HEK293T (cell line): ENCODE results near the gene OR7A5.
A peak's percentile ranks its signal among the peaks of the same experiment; 100 is the strongest.

Experiments used
- CTCF ChIA-PET: fragments of 350-600 bp; formaldehyde crosslinking; extraction: SDS; loops from one replicate; lab custom pipeline; 2021; ENCODE audit warnings: antibody characterized with exemption, inconsistent platforms; lab: Yijun Ruan, JAX
- POLR2A ChIA-PET: fragments of 350-600 bp; formaldehyde crosslinking; extraction: SDS; loops from one replicate; lab custom pipeline; 2020; ENCODE audit warnings: antibody characterized with exemption, inconsistent platforms; lab: Yijun Ruan, JAX
- DNase-seq: peaks from one replicate; pipeline ENCODE4 v3.0.0; 2012; ENCODE audit warnings: mixed read lengths; ENCODE audit errors: extremely low spot score
- ARNT ChIP-seq: fragments of 450-650 bp; IDR thresholded peaks from 2 replicates; pipeline ENCODE4 v1.6.1; 2017; ENCODE audit warnings: mild to moderate bottlenecking
- BHLHE40 ChIP-seq: fragments of 450-650 bp; IDR thresholded peaks from 2 replicates; pipeline ENCODE4 v1.6.1; 2016; ENCODE audit warnings: mild to moderate bottlenecking, moderate library complexity, borderline replicate concordance
- CTBP1 ChIP-seq: fragments of 450-650 bp; IDR thresholded peaks from 2 replicates; pipeline ENCODE4 v1.6.1; 2016; ENCODE audit warnings: borderline replicate concordance
- ELF4 ChIP-seq: fragments of 450-650 bp; IDR thresholded peaks from 2 replicates; pipeline ENCODE4 v1.6.1; 2017; ENCODE audit warnings: antibody characterized with exemption
- FOXA1 ChIP-seq: fragments of 450-650 bp; IDR thresholded peaks from 2 replicates; pipeline ENCODE4 v1.6.1; 2016; ENCODE audit warnings: mild to moderate bottlenecking
- FOXK2 ChIP-seq: fragments of 450-650 bp; IDR thresholded peaks from 2 replicates; pipeline ENCODE4 v1.6.1; 2016; ENCODE audit warnings: mild to moderate bottlenecking
- FOXM1 ChIP-seq: fragments of 450-650 bp; IDR thresholded peaks from 2 replicates; pipeline ENCODE4 v1.6.1; 2017; ENCODE audit warnings: mild to moderate bottlenecking, borderline replicate concordance
- HDGF ChIP-seq: fragments of 450-650 bp; IDR thresholded peaks from 2 replicates; pipeline ENCODE4 v1.6.1; 2017; ENCODE audit warnings: antibody characterized with exemption, borderline replicate concordance
- L3MBTL2 ChIP-seq: fragments of 450-650 bp; conservative IDR thresholded peaks from 2 replicates; pipeline ENCODE4 v1.6.1; 2016; ENCODE audit warnings: mild to moderate bottlenecking
- LEF1 ChIP-seq: fragments of 450-650 bp; IDR thresholded peaks from 2 replicates; pipeline ENCODE4 v1.6.1; 2017; ENCODE audit warnings: mild to moderate bottlenecking, borderline replicate concordance
- NFRKB ChIP-seq: fragments of 450-650 bp; IDR thresholded peaks from 2 replicates; pipeline ENCODE4 v1.6.1; 2016; ENCODE audit warnings: mild to moderate bottlenecking, moderate library complexity
- PKNOX1 ChIP-seq: fragments of 450-650 bp; IDR thresholded peaks from 2 replicates; pipeline ENCODE4 v1.6.1; 2016
- SP1 ChIP-seq: fragments of 450-650 bp; IDR thresholded peaks from 2 replicates; pipeline ENCODE4 v1.6.1; 2017
- SUZ12 ChIP-seq: fragments of 450-650 bp; IDR thresholded peaks from 2 replicates; pipeline ENCODE4 v1.6.1; 2016; ENCODE audit warnings: mild to moderate bottlenecking
- TARDBP ChIP-seq: fragments of 450-650 bp; IDR thresholded peaks from 2 replicates; pipeline ENCODE4 v1.6.1; 2016
- ZNF384 ChIP-seq: fragments of 450-650 bp; IDR thresholded peaks from 2 replicates; pipeline ENCODE4 v1.6.1; 2016

Gene OR7A5

DNA sequence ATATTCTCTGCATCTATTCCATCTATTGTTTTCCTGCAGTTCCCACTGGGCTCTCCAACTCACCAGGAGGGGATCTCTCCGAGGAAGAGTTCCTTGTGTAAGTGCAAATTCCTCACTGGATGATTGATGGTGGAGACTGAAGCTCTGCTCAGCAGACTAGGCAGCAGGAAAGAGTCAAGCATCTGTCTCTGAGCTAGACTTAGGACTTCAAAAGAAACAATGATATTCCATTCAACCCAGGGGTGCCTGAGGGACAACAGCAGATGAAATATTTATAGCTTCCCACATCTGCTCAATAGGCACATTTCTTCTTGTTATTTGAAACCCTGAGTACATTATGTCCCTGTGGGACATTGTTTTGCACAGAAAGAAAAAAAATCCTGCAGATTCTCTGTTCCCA, at the start of gene OR7A5, which contains the start of gene OR7C1:
OR7A5 (minus strand) TSS at position 175 of the 400 bp plus-strand sequence. CDS start 6,944 bp downstream, outside the sequence.
OR7C1 (minus strand) TSS at position 175 of the 400 bp plus-strand sequence. CDS start 35,049 bp downstream, outside the sequence.
- ChIA-PET POLR2A (no interaction called here), CTCF (no interaction called here)
- TF ChIP-seq SP1 = no peak
- no peak for TF ChIP-seq ZNF384
- TF ChIP-seq FOXM1 = no peak
- TF ChIP-seq PKNOX1 = no peak

DNA sequence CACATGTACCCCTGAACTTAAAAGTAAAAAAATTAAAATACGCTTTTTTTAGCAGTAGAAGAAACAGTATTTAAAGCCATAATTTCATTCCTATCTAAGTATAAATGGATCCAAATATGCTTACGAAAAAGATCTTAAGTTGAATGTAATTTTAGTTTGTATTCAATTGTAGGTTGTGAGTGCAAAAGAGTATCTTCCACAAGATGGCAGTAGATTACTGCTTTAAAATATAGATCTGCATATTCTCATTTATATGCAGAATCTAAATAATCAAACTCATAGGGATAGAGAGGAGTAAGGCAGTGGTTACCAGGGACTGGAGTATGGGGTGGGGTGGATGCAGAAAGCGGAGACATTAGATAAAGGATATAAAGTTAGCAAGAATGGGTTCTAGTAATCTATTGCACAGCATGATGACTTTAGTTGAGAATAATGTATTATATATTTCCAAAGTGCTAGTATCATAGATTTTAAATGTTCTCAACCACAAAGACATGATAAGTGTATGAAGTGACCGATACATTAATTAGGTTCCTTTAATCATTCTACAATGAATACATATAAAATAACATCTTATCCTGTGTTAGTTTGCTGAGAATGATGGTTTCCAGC, 36.7 kb upstream of the OR7A5 start:
- ChIA-PET POLR2A (no interaction called here), CTCF (no interaction called here)
- peak; percentile 12 for DNase-seq
- TF ChIP-seq ELF4 = no peak
- no peak for TF ChIP-seq L3MBTL2
- TF ChIP-seq FOXM1 = no peak
- TF ChIP-seq SP1 = no peak
- no peak for TF ChIP-seq PKNOX1
- no peak for TF ChIP-seq ZNF384
- TF ChIP-seq FOXK2 = no peak
- TF ChIP-seq LEF1 = no peak
- TF ChIP-seq SUZ12 = no peak
- TF ChIP-seq TARDBP = no peak
- TF ChIP-seq BHLHE40 = no peak
- TF ChIP-seq FOXA1 = no peak
- TF ChIP-seq NFRKB = no peak
- no peak for TF ChIP-seq CTBP1
- TF ChIP-seq HDGF = no peak
- TF ChIP-seq ARNT = no peak

More for the DNA sequence above, at the start of gene OR7A5, which contains the start of gene OR7C1:
- no peak for DNase-seq

DNA sequence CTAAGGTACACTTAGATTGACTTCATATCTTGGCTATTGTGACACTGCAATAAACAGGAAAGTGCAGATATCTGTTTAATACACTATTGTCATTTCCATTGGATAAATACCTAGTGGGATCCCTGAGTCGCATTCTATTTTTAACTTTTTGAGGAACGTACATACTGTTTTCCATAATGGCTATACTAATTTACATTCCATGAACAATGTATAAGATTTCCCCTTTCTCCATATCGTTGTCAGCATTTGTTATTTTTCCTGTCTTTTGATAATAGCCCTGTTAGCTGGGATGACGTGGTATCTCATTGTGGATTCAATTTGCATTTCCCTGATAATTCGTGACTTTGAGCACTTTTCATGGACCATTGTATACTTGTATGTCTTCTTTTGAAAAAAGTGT, 33.5 kb upstream of the OR7A5 start:
- ChIA-PET POLR2A (no interaction called here), CTCF (no interaction called here)
- no peak for TF ChIP-seq ZNF384
- no peak for TF ChIP-seq SP1
- no peak for TF ChIP-seq HDGF
- TF ChIP-seq L3MBTL2 = no peak
- TF ChIP-seq FOXA1 = no peak
- no peak for TF ChIP-seq PKNOX1
- no peak for TF ChIP-seq CTBP1
- no peak for TF ChIP-seq SUZ12
- no peak for DNase-seq

- CTCF ChIA-PET = interaction anchor here (0.7 kb wide), 1 partner anchor 14 kb away, joined by 5 read pairs; no protein-coding TSS in a partner anchor
- TF ChIP-seq BHLHE40 = no peak
- TF ChIP-seq TARDBP = no peak
- no peak for TF ChIP-seq SP1
- TF ChIP-seq PKNOX1 = no peak
- TF ChIP-seq L3MBTL2 = no peak
- TF ChIP-seq ARNT = no peak
- TF ChIP-seq FOXM1 = no peak
- no peak for TF ChIP-seq HDGF
- TF ChIP-seq CTBP1 = no peak
- no peak for TF ChIP-seq FOXK2
- no peak for TF ChIP-seq LEF1
- TF ChIP-seq NFRKB = no peak
- no peak for TF ChIP-seq ELF4
- TF ChIP-seq FOXA1 = no peak
- no peak for TF ChIP-seq SUZ12
- no peak for TF ChIP-seq ZNF384
- DNase-seq = no peak
- POLR2A ChIA-PET = no interaction called here
These were observed 13.8 kb upstream of the OR7A5 start, which contains the start of gene OR7A10 for GRCh38 chr19:14848822-14849221. TSS of gene OR7A10 (minus strand) at chr19:14848922. CDS start at chr19:14841877, 7,045 bp downstream.

DNA sequence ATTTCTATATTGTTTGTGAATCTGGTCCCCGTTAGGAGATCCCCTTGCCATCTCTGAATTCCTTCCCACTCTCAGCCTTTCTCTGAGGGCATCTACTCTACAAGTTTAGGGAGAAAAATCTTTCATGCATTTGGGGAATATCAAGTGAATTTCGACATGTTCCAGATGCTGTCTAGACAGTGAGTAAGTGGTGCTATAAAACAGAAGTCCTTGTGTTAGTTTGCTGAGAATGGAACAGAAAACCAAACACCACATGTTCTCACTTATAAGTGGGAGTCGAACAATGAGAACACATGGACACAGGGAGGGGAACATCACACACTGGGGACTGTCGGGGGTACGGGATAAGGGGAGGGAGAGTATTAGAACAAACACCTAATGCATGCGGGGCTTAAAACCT, 8.6 kb upstream of the OR7A5 start:
- ChIA-PET CTCF (no interaction called here), POLR2A (no interaction called here)
- no peak for DNase-seq
- TF ChIP-seq SUZ12 (no peak), LEF1 (no peak)

DNA sequence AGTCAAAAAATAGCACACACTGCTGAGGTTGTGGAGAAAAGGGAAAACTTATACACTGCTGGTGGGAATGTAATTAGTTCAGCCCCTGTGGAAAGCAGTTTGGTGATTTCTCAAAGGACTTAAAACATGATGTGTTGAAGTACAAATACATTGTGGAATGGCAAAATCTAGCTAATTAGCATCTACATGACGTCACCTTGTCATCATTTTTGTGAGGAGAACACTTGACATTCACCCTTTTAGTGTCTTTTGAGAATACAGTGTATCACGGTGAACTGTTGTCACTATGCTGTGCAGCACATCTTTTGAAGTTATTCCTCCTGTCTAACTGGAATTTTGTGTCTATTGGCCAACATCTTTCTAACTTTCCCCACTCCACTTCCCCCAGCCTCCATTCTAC, 8.2 kb upstream of the OR7A5 start:
- ChIA-PET POLR2A (no interaction called here), CTCF (no interaction called here)
- DNase-seq = no peak
- TF ChIP-seq PKNOX1 (no peak), CTBP1 (no peak), NFRKB (no peak), SUZ12 (no peak)
